GM18508 (cell line): ENCODE data around the gene OR10C1.

Experiments
- ATAC-seq: cut with Tn5 transposase; IDR thresholded peaks from one replicate; pipeline ENCODE4 v1.9.1; 2021; ENCODE audit warnings: moderate number of reproducible peaks; ENCODE audit not compliant: insufficient read depth, unreplicated experiment

Gene OR10C1

GRCh38 chr6:29474996-29475395, 35.9 kb downstream of the OR10C1 start:
- no peak for ATAC-seq

- ATAC-seq: no peak
Observed at GRCh38 chr6:29477923-29478450, 38.9 kb downstream of the OR10C1 start.

GRCh38 chr6:29478740-29479139, 39.6 kb downstream of the OR10C1 start:
- ATAC-seq: no peak

- no peak for ATAC-seq
Observed at GRCh38 chr6:29479560-29479959, 40.5 kb downstream of the OR10C1 start.

GRCh38 chr6:29483186-29483585, 44.1 kb downstream of the OR10C1 start:
- no peak for ATAC-seq

GRCh38 chr6:29483735-29484134, 44.6 kb downstream of the OR10C1 start:
- no peak for ATAC-seq

- no peak for ATAC-seq
Observed at GRCh38 chr6:29486577-29486976, 47.5 kb downstream of the OR10C1 start.

- no peak for ATAC-seq
Observed at GRCh38 chr6:29487131-29487530, 48.0 kb downstream of the OR10C1 start.

GRCh38 chr6:29487660-29488059, 48.6 kb downstream of the OR10C1 start, which contains the start of gene MAS1L:
TSS of gene MAS1L (minus strand) at chr6:29487956. CDS start at chr6:29487902, 54 bp downstream.
- ATAC-seq: no peak

- no peak for ATAC-seq
Observed at GRCh38 chr6:29488874-29489273, 49.8 kb downstream of the OR10C1 start.

- no peak for ATAC-seq
Observed at GRCh38 chr6:29489286-29489685, 50.2 kb downstream of the OR10C1 start.

GRCh38 chr6:29490055-29490454, 50.9 kb downstream of the OR10C1 start:
- no peak for ATAC-seq

- no peak for ATAC-seq
Observed at GRCh38 chr6:29490552-29490951, 51.4 kb downstream of the OR10C1 start.
